HT1080 (cell line): ENCODE results near the gene KRTAP5-9. TPM values are rescaled to one million over a fixed set of nuclear protein-coding genes. Genes with fewer than 3 reads are reported as not detected.
A peak's percentile ranks its signal among the peaks of the same experiment; 100 is the strongest.
"Not testable (repeated sequence)": the region's sequence is repeated elsewhere in the genome, so short reads cannot be mapped to it uniquely, and the experiment has no call there.

Experiments used
- DNase-seq: peaks from one replicate; pipeline ENCODE4 v3.0.0-alpha.2; 2015; ENCODE audit warnings: low read depth
- polyA plus RNA-seq, 2 experiments: library from polyadenylated mRNA; depleted of rRNA; stranded (reverse); fragments of >200 nt; gene quantifications; 2 replicates each; pipeline ENCODE4 v1.2.3, GENCODE V29; 2015
- total RNA-seq: library from RNA; depleted of rRNA; stranded (reverse); fragments of >200 nt; shearing (Covaris generic); gene quantifications from 2 replicates; pipeline ENCODE4 v1.2.3, GENCODE V29; 2014; rRNA removed

KRTAP5-9 gene
- not detected in 2 replicates for total RNA-seq
- polyA plus RNA-seq (2015; cell fraction: cytosol; rRNA removed) = not detected in 2 replicates
- polyA plus RNA-seq (2015; cell fraction: nucleus; rRNA removed) = not detected in 2 replicates

GRCh38 chr11:71548120-71548519, at the start of gene KRTAP5-9:
TSS of gene KRTAP5-9 (plus strand) at chr11:71548420. CDS start at chr11:71548658, 238 bp downstream.
- no peak for DNase-seq

GRCh38 chr11:71499125-71499524, 49.1 kb upstream of the KRTAP5-9 start:
- peak; percentile 15 for DNase-seq

GRCh38 chr11:71499546-71499945, 48.7 kb upstream of the KRTAP5-9 start:
- peak; percentile 19 for DNase-seq

- no peak for DNase-seq
Measured at GRCh38 chr11:71500601-71501021, 47.6 kb upstream of the KRTAP5-9 start.

- DNase-seq = no peak
Measured at GRCh38 chr11:71501071-71501985, 46.9 kb upstream of the KRTAP5-9 start.

- DNase-seq = no peak
Measured at GRCh38 chr11:71502026-71502425, 46.2 kb upstream of the KRTAP5-9 start.

- no peak for DNase-seq
Measured at GRCh38 chr11:71502871-71503435, 45.3 kb upstream of the KRTAP5-9 start.

GRCh38 chr11:71504531-71504930, 43.7 kb upstream of the KRTAP5-9 start:
- no peak for DNase-seq

GRCh38 chr11:71505001-71505400, 43.2 kb upstream of the KRTAP5-9 start:
- DNase-seq = no peak

- DNase-seq = no peak
Measured at GRCh38 chr11:71505781-71506180, 42.4 kb upstream of the KRTAP5-9 start.

- DNase-seq = no peak
Measured at GRCh38 chr11:71507102-71507501, 41.1 kb upstream of the KRTAP5-9 start.

- no peak for DNase-seq
Measured at GRCh38 chr11:71518506-71519471, 29.4 kb upstream of the KRTAP5-9 start.

GRCh38 chr11:71519546-71519945, 28.7 kb upstream of the KRTAP5-9 start:
- no peak for DNase-seq

- DNase-seq = no peak
Measured at GRCh38 chr11:71525188-71525937, 22.9 kb upstream of the KRTAP5-9 start.

- no peak for DNase-seq
Measured at GRCh38 chr11:71525938-71526495, 22.2 kb upstream of the KRTAP5-9 start.

- DNase-seq = not testable (repeated sequence)
Measured at GRCh38 chr11:71526796-71527575, 21.2 kb upstream of the KRTAP5-9 start, which contains the start of gene KRTAP5-7. TSS of gene KRTAP5-7 (plus strand) at chr11:71527267. CDS start at chr11:71527301, 34 bp downstream.

GRCh38 chr11:71527576-71528210, 20.5 kb upstream of the KRTAP5-9 start:
- no peak for DNase-seq

GRCh38 chr11:71530602-71531001, 17.6 kb upstream of the KRTAP5-9 start:
- DNase-seq = no peak
